H1 (cell line): Measurements from ENCODE around the gene MLH3. TPM values are rescaled to one million over a fixed set of nuclear protein-coding genes. Genes with fewer than 3 reads are reported as not detected.

Experiments used
- ATF3 ChIP-seq: IDR thresholded peaks from 2 replicates; pipeline ENCODE4 v1.6.1; 2011; ENCODE audit warnings: low read depth, mild to moderate bottlenecking, low read length; ENCODE audit not compliant: insufficient read depth
- BRCA1 ChIP-seq: IDR thresholded peaks from 2 replicates; pipeline ENCODE4 v1.6.1; 2012; ENCODE audit warnings: low read depth, low read length, improper control_type of control experiment
- CHD2 ChIP-seq: IDR thresholded peaks from 2 replicates; pipeline ENCODE4 v1.6.1; 2012; ENCODE audit warnings: low read length, improper control_type of control experiment
- CTBP2 ChIP-seq: IDR thresholded peaks from 2 replicates; pipeline ENCODE4 v1.7.0; 2011; ENCODE audit warnings: borderline replicate concordance, mild to moderate bottlenecking, moderate library complexity, mixed read lengths, low read length; ENCODE audit not compliant: insufficient read depth, insufficient read length
- EGR1 ChIP-seq: IDR thresholded peaks from 2 replicates; pipeline ENCODE4 v1.6.1; 2011; ENCODE audit warnings: low read depth, low read length, borderline replicate concordance
- EZH2 ChIP-seq: fragments of 200-600 bp; sonication (generic); IDR thresholded peaks from 2 replicates; pipeline ENCODE4 v1.7.1; 2012; ENCODE audit warnings: low read depth, mild to moderate bottlenecking, moderate library complexity, low read length, inconsistent platforms; ENCODE audit not compliant: severe bottlenecking
- HDAC2 ChIP-seq, 2 experiments: fragments of 300-600 bp in 1 of 2; sonication (generic) in 1 of 2; IDR thresholded peaks; 2 replicates each; pipeline ENCODE4 v1.6.1; 2011 to 2012; ENCODE audit warnings: low read depth in 2 of 2, low read length in 2 of 2, mild to moderate bottlenecking in 2 of 2, moderate library complexity in 2 of 2, borderline replicate concordance in 1 of 2, inconsistent platforms in 1 of 2
- RFX5 ChIP-seq: IDR thresholded peaks from 2 replicates; pipeline ENCODE4 v1.6.1; 2011; ENCODE audit warnings: low read depth, low read length, improper control_type of control experiment, borderline replicate concordance
- SAP30 ChIP-seq: fragments of 300-600 bp; sonication (generic); IDR thresholded peaks from 2 replicates; pipeline ENCODE4 v1.7.1; 2012; ENCODE audit warnings: low read length, moderate library complexity, mild to moderate bottlenecking, inconsistent platforms; ENCODE audit not compliant: insufficient read depth, insufficient replicate concordance
- TCF12 ChIP-seq: IDR thresholded peaks from 2 replicates; pipeline ENCODE4 v1.6.1; 2011; ENCODE audit warnings: low read depth, mild to moderate bottlenecking, low read length
- TEAD4 ChIP-seq: IDR thresholded peaks from 2 replicates; pipeline ENCODE4 v1.6.1; 2012; ENCODE audit warnings: low read depth, low read length, inconsistent platforms, mixed read lengths
- polyA plus RNA-seq, 7 experiments: library from polyadenylated mRNA; depleted of rRNA in 3 of 7; stranded (reverse) in 5 of 7; unstranded in 2 of 7; fragments of >200 nt in 5 of 7; fragments of 200-250 nt in 2 of 7; gene quantifications; 1 replicate in 5 of 7; 2 replicates in 1 of 7; 4 replicates in 1 of 7; pipeline versions ENCODE4 v1.2.1 to v1.2.3, GENCODE V29; 2011 to 2013; ENCODE audit warnings: missing spikeins in 2 of 7, mixed read lengths in 2 of 7
- total RNA-seq: library from RNA; stranded (reverse); fragmentation: NEBNext Ultra II Directional; extraction: Animal tissue kit (Norgen Biotek cat#: 25700); gene quantifications from 2 replicates; pipeline ENCODE4 v1.2.1, GENCODE V29; 2021

The MLH3 gene
- total and polyA plus RNA-seq, 2 of the 8 experiments (the other 6 are each of a cell fraction or from before 2014, with no cell fraction given) = 9.3 to 20.1 TPM

- TF ChIP-seq ATF3 (no peak), EGR1 (no peak; the same call in 1 of the 2 replicates), SAP30 (no peak), CTBP2 (no peak), EZH2 (peak; percentile 37), CHD2 (0 out of 2 replicates have a peak, but pooled peaks have one; percentile 10), TCF12 (no peak), BRCA1 (no peak), TEAD4 (0 out of 2 replicates have a peak, but pooled peaks have one; percentile 18), HDAC2 (IDR thresholded peaks at IDR 0.05; ENCODE audit: borderline replicate concordance in 1 of 2, low read depth in 2 of 2, low read length in 2 of 2) (0 out of 4 replicates have a peak, but pooled peaks of 1 of the 2 experiments have one; percentile 51), RFX5 (no peak)
Measured at GRCh38 chr14:75050852-75051555, at the start of gene MLH3 (continued).
